ENCODE results near the gene FUCA2. TPM values are rescaled to one million over a fixed set of nuclear protein-coding genes. Genes with fewer than 3 reads are reported as not detected.
A peak's percentile ranks its signal among the peaks of the same experiment; 100 is the strongest.

The FUCA2 gene
- total RNA-seq, 4 donors from 2014 or later, result 19.4 to 28.4 (median 23.9) TPM

DNA sequence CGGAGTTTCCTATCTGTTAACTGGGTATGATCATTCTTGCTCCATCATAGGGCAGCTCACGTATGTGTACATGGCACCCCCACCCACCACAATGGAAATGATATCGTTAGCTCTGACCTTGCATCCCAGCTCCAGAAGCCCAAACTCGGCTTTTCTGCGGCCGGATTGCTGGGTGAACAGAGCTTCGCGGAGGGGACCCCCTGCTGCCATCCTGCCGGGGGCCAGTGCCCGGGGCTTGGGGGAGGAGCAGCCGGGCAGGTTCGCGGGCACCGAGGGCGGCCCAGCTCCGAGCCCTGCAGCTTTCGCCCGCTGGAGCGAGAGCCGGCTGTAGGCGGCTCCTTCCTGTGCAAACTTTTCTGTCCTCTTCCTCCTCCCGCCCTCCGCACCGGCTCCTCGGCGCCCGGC, 24.9 kb upstream of the FUCA2 start:
- TF ChIP-seq POLR2AphosphoS5 (IDR thresholded peaks at IDR 0.05) (no peak), POLR2A (IDR thresholded peaks at IDR 0.05) (no peak), EP300 (IDR thresholded peaks at IDR 0.05) (no peak)
- TF ChIP-seq, protein P1, sequence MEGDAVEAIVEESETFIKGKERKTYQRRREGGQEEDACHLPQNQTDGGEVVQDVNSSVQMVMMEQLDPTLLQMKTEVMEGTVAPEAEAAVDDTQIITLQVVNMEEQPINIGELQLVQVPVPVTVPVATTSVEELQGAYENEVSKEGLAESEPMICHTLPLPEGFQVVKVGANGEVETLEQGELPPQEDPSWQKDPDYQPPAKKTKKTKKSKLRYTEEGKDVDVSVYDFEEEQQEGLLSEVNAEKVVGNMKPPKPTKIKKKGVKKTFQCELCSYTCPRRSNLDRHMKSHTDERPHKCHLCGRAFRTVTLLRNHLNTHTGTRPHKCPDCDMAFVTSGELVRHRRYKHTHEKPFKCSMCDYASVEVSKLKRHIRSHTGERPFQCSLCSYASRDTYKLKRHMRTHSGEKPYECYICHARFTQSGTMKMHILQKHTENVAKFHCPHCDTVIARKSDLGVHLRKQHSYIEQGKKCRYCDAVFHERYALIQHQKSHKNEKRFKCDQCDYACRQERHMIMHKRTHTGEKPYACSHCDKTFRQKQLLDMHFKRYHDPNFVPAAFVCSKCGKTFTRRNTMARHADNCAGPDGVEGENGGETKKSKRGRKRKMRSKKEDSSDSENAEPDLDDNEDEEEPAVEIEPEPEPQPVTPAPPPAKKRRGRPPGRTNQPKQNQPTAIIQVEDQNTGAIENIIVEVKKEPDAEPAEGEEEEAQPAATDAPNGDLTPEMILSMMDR (IDR thresholded peaks at IDR 0.05), result no peak
- Histone ChIP-seq H3K27me3 (no peaks in the 10 kb centered on the region), H3K4me1 (peaks cover 0 to 17% (median 6%) of the 10 kb centered on the region in 3 donors), H3K4me3 (peak overlapping the region; percentile 59 to 63), H3K36me3 (no peaks in the 10 kb centered on the region), H3K9me3 (no peaks in the 10 kb centered on the region), H3K27ac (peak overlapping the region in 3 of 4 donors; percentile 78 to 81 (median 79))
- peak; percentile 60 for ATAC-seq
- 0% methylated on average over 15 of the region's 27 CpGs; no CpG with 5 or more reads in 1 of the 2 donors for WGBS, 2 donors (ENCODE audit: low coverage in 1 of 2)

DNA sequence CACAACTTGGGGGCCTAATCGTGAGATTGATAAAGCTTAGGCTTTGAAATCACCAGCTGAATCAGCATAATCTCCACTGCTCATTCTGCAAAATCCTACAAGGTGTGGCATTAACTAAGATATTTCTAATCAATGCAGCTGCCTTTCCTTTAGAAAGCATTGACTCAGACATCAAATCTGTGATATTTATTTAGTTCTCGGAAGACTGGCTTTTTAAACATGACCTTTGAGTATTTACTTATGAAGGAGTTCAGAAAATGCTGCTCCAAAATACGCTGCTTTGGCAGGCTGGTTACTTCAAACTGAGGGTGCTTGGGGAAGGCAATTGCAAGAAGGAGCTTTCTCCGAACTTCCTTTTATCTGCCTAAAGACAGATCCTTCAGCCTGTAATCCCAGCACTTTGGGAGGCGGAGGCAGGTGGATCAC, 23.7 kb upstream of the FUCA2 start:
- Histone ChIP-seq H3K36me3 (no peaks in the 10 kb centered on the region), H3K4me1 (peaks cover 0 to 17% (median 6%) of the 10 kb centered on the region in 3 donors), H3K4me3 (no peak overlapping the region), H3K27me3 (no peaks in the 10 kb centered on the region), H3K9me3 (no peaks in the 10 kb centered on the region), H3K27ac (no peak overlapping the region)
- TF ChIP-seq POLR2A (IDR thresholded peaks at IDR 0.05) (no peak), POLR2AphosphoS5 (IDR thresholded peaks at IDR 0.05) (no peak)
- TF ChIP-seq, protein P1 (IDR thresholded peaks at IDR 0.05), result no peak
- 50 to 71% methylated on average over 1 of the region's 5 CpGs for WGBS, 2 donors (ENCODE audit: low coverage in 1 of 2)
- ATAC-seq, result no peak

DNA sequence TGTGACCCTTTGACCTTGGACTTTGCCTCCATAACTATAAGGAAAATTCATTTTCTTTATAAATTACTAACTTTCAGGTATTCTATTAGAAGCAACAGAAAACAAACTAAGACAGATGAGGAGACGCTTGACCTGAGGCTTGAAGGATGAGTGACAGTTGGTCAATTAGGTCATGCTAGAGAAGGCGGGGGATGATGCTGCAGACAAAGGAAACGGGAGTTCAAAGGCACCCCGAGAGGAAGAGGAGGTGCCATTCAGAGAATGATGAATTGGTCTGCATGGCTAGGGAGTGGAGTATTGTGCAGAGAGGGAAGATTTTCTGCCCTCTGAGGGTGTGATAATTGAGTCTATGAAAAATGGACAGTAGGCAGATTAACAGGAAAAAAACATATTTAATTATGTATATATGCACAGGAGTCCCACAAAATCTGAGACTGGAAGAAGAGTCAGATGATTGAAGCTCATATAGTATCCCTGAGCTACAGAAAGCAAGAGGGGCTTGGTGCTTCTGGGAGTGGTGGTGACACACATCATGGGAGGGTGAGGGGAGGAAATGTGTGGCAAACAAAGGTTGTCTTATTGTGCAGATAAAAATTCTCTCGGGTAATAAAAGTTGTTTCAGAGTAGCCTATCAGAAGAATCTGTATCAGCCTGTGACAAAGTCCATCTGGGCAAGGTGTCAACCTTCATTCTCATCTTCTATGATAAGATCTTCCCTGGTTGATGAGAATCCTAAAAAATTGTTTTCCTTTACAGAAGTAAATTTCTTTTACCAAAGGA, 20.4 kb upstream of the FUCA2 start:
- TF ChIP-seq POLR2A (IDR thresholded peaks at IDR 0.05), result no peak
- TF ChIP-seq EP300 (IDR thresholded peaks at IDR 0.05), result no peak
- no peak for TF ChIP-seq POLR2AphosphoS5 (IDR thresholded peaks at IDR 0.05)
- TF ChIP-seq, protein P1 (IDR thresholded peaks at IDR 0.05), result no peak
- 54 to 56% methylated on average over 1 to 5 of the region's 5 CpGs for WGBS, 2 donors (ENCODE audit: low coverage in 1 of 2)
- Histone ChIP-seq H3K27ac (no peak overlapping the region), H3K9me3 (no peaks in the 10 kb centered on the region), H3K36me3 (no peaks in the 10 kb centered on the region), H3K27me3 (no peaks in the 10 kb centered on the region), H3K4me3 (no peak overlapping the region), H3K4me1 (peaks cover 0 to 6% (median 0%) of the 10 kb centered on the region in 3 donors)
- no peak for ATAC-seq

DNA sequence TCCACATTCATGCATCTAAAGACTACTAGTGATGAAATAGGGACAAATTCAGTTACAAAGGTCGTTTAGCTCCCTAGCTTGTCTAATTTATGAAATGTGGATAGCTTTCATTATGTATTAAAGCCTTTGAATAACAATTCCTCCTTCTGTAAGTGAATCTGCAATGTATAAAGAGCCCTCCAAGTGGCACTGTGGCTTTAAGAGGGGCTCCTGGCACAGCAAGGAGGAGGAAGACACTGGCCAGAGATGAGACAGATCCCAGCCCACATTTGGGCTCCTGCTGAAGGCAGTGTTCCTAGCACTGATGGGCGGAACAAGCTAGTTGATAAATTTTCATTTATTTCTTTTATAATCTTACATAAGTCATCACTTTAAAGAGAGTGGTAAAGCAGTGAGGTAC, 17.6 kb upstream of the FUCA2 start:
- H3K27me3 ChIP-seq, result no peaks in the 10 kb centered on the region
- no peaks in the 10 kb centered on the region for H3K36me3 ChIP-seq
- no peaks in the 10 kb centered on the region for H3K4me1 ChIP-seq
- no peak overlapping the region for H3K4me3 ChIP-seq
- no peaks in the 10 kb centered on the region for H3K9me3 ChIP-seq
- TF ChIP-seq, protein P1 (IDR thresholded peaks at IDR 0.05), result no peak
- TF ChIP-seq POLR2AphosphoS5 (IDR thresholded peaks at IDR 0.05) (no peak), POLR2A (IDR thresholded peaks at IDR 0.05) (no peak), EP300 (IDR thresholded peaks at IDR 0.05) (no peak)
- no peak for ATAC-seq
- WGBS, 2 donors (ENCODE audit: low coverage in 1 of 2), result 33 to 55% methylated on average over 2 of the region's 2 CpGs
- H3K27ac ChIP-seq, result no peak overlapping the region
